GM18505 (cell line): ENCODE results near the gene CCL4.
"Not testable (repeated sequence)": the region's sequence is repeated elsewhere in the genome, so short reads cannot be mapped to it uniquely, and the experiment has no call there.

Experiments
- ATAC-seq: cut with Tn5 transposase; IDR thresholded peaks from one replicate; pipeline ENCODE4 v1.9.1; 2021; ENCODE audit not compliant: unreplicated experiment
- POLR2A ChIP-seq: IDR thresholded peaks from 4 replicates; pipeline ENCODE4 v1.6.1; 2011; ENCODE audit warnings: borderline replicate concordance; ENCODE audit not compliant: insufficient read depth, insufficient read length; ENCODE audit errors: extremely low read depth

Gene CCL4

DNA sequence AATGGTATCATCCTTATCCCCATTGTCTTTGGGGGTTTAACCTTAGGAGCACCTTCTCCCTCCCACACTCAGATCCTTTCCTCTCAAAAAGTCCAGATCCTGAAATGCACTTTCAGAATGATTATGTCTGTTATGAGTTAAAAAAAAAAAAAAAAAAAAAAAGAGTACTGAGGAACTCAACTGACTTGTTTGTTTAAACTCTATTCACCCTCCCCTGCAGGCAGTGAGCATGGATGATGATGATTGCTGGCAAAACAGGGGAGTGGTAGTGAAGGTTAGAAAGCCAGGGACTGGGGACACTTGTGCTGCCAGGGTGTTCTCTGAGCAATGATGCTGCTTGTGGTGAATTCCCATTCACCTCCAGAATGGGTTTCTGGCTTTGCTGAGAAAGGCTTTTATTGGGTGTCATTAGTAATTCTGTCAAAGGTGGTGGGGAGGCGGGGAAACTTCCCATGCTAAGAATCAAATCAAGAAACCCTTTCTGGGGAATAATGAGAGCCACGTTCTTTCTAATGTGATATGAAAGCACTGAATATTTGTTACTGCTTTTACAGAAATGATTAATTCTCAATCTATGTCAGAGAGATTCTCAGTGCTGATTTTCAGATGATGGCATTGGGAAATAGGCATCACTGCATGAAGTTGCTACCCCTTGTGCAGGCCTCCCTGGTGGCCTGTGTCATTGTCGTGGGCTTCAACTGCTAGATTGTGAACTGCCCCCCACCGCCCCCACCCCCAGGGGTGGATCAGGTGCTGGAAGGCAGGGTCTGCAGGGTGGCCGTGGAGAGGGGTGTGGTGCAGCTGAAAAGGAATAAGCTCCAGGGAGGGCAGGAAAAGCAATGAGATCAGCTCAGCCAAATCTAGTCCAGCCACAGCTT, 14.1 kb downstream of the CCL4 start:
- TF ChIP-seq POLR2A: no peak
- ATAC-seq: no peak

DNA sequence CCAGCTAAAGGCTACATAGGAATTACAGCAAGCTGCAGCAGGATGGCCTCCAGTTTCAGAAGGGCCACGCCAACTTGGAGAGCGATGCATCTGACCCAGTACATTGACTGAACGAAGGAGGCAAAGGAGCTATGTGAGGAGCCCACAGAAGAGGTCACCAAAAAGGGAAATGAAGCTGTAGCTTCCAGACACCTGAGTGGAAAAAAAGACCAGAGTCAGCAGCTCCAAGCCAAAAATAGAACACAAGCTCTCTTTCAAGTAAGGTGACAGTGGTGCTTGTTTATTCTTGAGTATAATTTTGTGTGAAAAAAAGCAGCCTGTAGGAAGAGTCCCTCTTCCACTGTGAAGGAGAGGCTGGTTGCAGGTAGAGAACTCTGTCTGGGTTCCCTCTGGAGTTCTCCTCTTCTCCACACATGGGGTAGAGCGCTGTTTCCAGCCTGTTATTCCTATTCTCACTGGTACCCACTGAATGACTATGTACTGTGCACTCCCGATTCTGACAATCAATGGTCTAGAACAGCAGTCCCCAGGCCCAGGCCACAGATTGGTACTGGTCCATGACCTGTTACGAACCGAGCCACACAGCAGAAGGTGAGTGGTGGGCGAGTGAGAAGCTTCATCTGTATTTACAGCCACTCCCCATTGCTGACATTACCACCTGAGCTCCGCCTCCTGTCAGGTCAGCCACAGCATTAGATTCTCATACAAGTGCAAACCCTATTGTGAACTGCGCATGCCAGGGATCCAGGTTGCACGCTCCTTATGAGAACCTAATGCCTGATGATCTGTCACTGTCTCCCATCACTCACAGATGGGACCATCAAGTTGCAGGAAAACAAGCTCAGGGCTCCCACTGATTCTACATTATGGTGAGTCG, 15.1 kb downstream of the CCL4 start:
- no peak for TF ChIP-seq POLR2A
- ATAC-seq: no peak

DNA sequence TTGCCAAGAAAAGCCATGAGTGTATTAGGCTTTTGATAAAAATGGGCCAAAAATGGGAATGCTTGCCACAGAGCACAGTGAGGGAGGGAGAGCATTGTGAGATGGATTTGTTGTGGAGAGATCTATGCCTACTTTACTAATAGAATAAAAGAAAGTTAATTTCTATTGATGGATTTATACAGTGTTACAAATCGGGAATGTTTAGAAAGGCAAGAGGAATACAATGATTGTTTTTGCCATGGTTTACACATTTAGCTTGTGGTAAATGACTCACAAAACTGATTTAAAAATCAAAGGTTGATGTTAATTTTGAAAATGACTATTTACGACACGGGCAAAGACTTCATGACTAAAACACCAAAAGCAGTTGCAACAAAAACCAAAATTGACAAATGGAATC, 16.6 kb downstream of the CCL4 start:
- TF ChIP-seq POLR2A: no peak
- no peak for ATAC-seq

DNA sequence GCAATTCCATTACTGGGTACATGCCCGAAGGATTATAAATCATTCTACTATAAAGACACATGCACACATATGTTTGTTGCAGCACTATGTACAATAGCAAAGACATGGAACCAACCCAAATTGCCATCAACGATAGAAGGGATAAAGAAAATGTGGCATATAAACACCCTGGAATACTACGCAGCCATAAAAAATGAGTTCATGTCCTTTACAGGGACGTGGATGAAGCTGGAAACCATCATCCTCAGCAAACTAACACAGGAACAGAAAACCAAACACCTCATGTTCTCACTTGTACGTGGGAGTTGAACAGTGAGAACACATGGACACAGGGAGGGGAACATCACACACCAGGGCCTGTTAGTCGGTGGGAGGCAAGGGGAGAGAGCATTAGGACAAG, 17.5 kb downstream of the CCL4 start:
- not testable (repeated sequence) for ATAC-seq

DNA sequence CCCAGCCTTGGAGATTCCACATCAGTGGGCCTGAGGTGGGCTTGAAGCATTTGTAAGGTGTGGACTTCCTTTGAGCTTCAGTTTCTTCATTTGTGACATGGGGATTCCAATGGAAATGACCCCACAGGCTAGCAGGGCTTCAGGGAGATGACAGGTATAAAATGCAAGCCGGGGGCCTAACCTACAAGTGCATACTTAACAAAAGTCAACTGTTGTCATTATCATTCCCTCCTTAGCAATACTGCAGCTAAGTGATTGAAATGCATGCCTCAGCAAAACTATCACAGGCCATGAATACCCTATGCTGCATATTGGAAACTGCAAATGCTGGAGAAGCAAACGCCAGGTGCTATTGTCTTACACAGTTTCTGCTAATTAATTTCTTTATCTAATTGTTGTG, 19.8 kb downstream of the CCL4 start:
- no peak for ATAC-seq
- TF ChIP-seq POLR2A: no peak

DNA sequence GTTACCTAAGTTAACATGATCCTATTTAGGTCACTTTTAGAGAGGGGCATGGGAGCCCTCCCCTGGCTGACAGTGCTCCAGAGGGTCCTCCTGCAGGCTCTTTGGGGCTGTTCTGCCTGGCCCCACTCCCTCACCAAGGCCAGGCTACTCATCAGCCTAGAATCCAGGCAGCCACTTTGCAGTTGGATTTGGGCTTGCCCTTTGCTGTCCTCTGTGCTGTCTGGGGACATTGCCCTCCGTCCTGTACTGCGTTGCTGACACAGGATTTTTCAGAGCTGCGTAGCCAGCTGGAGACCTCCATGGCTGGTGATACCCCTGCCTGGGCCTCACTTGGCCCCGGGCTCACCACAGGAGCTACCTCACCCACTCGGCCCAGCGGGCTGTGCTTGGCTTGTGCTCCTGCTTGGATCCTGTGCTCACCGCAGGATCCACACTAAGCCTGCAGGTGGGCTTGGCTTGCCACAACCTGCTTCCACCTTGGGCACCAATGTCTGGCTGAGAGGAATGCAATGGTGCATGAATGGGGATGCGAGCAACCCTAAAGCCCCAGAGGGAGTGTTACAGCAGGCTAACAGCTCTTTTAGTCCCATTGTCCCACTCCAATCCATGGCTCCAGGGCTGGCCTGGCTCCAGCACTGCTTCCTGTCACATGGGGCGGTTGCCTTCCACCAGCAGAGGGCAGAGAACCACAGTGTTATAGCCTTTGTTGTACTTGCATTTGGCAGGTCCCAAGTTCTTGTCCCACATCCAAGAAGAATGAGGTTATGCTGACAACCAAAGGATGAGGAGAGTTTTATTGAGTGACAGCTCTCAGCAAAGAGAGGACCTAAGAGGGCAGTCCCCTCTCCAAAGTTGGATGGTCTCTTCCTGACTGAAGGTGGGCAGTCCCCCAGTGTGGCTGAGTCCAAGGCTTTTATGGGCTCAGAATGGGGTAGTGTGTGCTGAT, 21.5 kb downstream of the CCL4 start:
- no peak for ATAC-seq
- no peak for TF ChIP-seq POLR2A

DNA sequence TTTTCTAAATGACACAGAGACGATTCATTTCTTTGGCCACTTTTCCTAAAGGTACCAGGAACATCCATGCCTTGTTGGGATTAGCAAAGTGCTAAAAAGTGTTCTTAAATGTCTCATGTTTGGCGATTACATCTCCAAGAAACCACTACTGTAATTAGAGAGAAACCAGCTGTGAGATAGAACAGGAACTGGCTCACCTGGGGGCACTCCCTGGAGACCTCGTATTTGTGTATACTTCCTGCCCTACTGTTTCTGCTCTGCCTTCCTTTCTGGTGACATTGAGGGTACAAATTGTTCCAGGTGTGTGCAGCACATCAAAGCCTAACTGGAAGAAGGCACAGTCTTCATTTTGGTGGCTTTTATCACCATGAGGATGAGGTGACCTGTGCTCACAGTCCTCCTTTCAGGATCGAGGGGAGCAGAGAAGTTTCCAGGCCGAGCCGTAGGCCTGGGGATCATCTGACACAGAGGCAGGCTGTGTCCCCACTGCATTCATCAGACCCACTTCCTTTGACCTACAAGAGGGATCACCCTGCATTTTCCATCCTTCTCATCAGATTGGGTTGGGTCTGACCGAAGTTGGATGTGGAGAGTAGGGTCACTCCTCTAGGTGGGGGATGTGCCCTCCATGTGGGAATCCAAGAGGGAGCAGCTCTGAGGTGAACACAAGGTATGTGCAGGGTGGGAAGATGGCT, 23.7 kb downstream of the CCL4 start:
- ATAC-seq: peak; percentile 69

DNA sequence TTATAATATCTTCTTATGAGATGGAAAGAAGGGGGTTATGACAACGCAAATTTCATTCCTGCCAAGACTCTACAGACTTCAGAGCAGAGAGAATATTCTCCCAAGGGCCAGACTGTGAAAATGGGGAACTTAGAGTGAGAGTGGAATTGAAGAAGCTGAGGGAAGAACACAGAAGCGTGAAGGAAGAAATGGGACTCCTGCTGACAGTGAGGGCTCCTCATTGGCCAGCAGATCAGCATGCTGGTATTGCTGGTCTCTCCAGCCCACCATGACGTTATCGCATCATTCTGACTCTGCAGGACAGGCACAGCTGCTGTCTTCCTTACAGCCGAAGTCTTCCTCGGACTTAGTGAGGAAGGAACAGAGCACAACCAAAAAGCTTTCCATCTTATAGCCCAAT, 24.3 kb downstream of the CCL4 start:
- ATAC-seq: no peak
- no peak for TF ChIP-seq POLR2A

More for the DNA sequence above, 23.7 kb downstream of the CCL4 start:
- TF ChIP-seq POLR2A: no peak

DNA sequence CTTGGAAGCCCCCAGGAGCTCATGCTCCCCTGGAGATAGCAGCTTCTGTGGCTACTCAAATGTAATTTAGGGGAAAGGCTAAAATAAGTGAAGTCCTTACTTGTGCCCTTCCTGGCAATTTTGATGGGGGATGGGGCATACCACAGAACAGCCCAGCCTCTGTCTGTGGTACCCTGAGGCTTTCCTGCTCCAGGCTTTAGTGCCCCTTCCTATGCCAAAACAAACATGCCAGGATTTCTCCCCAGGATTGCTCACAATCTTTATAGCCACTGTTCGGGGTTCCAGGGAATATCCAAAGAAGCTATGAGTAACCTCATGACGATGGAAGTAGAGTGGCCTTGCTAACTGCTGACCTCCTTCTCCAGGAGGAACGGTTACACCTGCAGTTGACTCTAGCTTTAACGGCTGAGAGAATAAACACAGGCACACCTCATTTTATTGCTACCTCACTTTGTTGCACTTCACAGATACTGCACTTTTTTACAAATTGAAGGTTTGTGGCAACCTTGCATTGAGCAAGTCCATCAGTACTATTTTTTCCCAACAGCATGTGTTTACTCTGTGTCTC, 24.9 kb downstream of the CCL4 start:
- TF ChIP-seq POLR2A: no peak
- no peak for ATAC-seq

DNA sequence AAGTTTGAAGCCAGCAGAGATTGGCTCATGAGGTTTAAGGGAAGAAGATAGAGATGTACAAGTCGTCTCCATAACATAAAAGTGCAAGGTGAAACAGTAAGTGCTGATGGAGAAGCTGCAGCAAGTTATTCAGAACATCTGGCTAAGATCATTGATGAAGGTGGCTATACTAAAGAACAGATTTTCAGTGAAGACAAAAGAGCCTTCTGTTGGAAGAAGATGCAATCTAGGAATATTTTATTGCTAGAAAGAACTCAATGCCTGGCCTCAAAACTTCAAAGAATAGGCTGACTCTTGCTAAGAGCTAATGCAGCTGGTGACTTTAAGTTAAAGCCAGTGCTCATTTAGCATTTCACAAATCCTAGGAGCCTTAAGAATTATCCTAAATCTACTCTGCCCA, 26.0 kb downstream of the CCL4 start:
- ATAC-seq: no peak
- TF ChIP-seq POLR2A: no peak

DNA sequence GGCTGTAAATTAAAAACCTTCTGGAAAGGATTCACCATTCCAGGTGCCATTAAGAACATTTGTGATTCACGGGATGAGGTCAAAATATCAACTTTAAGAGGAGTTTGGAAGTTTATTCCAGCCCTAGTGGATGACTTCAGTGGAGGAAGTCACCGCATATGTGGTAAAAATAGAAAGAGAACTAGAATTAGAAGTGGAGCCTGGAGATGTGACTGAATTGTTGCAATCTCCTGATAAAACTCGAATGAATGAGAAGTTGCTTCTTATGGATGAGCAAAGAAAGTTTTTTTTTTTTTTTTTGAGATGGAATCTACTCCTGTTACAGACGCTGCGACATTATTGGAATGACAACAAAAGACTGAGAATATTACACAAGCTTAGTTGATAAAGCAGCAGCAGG, 26.7 kb downstream of the CCL4 start:
- no peak for ATAC-seq
- no peak for TF ChIP-seq POLR2A

DNA sequence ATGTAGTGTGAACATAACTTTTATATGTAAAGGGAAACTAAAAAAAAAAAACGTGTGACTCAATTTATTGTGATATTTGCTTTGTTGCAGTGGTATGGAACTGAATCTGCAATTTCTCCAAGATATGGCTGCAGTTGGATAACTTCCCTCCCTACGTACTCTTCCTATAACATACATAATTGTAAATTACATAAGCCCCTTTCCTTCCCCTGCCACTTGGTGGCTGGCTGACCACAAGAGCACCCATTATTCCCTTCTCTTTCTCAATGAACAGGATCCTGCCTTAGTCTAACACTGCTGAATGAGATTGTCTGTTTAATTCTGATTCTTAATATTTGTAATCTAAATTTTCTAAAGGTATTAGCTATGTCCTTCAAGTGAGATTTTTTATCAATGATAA, 27.8 kb downstream of the CCL4 start:
- TF ChIP-seq POLR2A: no peak
- no peak for ATAC-seq
